Muscle of leg (tissue), 11 donors: ENCODE measurements around the gene ASH1L. TPM values are rescaled to one million over a fixed set of nuclear protein-coding genes. Genes with fewer than 3 reads are reported as not detected.
"Not testable (repeated sequence)": the region's sequence is repeated elsewhere in the genome, so short reads cannot be mapped to it uniquely, and the experiment has no call there.

Experiments used
- DNase-seq: peaks from one replicate; pipeline ENCODE4 v3.0.0; 2013
- H3K27ac ChIP-seq: one replicate; pipeline ENCODE4 v1.5.1; 2013; ENCODE audit warnings: mild to moderate bottlenecking, low read length, control low read depth
- H3K27me3 ChIP-seq: one replicate; pipeline ENCODE4 v1.6.1; 2013; ENCODE audit warnings: low read length; ENCODE audit not compliant: control insufficient read depth, insufficient read depth
- H3K36me3 ChIP-seq: one replicate; pipeline ENCODE4 v1.6.1; 2013; ENCODE audit warnings: low read length; ENCODE audit not compliant: control insufficient read depth, insufficient read depth
- H3K4me1 ChIP-seq: one replicate; pipeline ENCODE4 v1.6.1; 2013; ENCODE audit warnings: low read length; ENCODE audit not compliant: control insufficient read depth, insufficient read depth
- H3K4me3 ChIP-seq: one replicate; pipeline ENCODE4 v1.5.1; 2013; ENCODE audit warnings: low read length, control low read depth
- H3K9me3 ChIP-seq: replicated peaks from 2 replicates; pipeline ENCODE4 v1.6.1; 2013; ENCODE audit warnings: low read depth, low read length; ENCODE audit not compliant: control insufficient read depth
- WGBS: methylation state at CpG from one replicate; pipeline ENCODE4 v1.1.5; 2013; ENCODE audit warnings: missing lambda C conversion rate; ENCODE audit not compliant: insufficient coverage; 5-methylcytosine and 5-hydroxymethylcytosine counted together
- polyA plus RNA-seq, 8 donors: library from polyadenylated mRNA; unstranded; fragments of 120-200 nt; gene quantifications; one replicate each; pipeline versions ENCODE4 v1.2.1 to v1.2.3, GENCODE V29; 2013; ENCODE audit warnings: inconsistent platforms in 1 of 8, low replicate concordance in 1 of 8; ENCODE audit not compliant: insufficient read length in 8 of 8, insufficient read depth in 1 of 8
- total RNA-seq: library from RNA; stranded (reverse); fragments of 120-200 nt; gene quantifications from one replicate; pipeline ENCODE4 v1.2.4, GENCODE V29; 2013

The ASH1L gene
- total and polyA plus RNA-seq, 9 donors = 18.4 to 31.5 (median 25.1) TPM

DNA sequence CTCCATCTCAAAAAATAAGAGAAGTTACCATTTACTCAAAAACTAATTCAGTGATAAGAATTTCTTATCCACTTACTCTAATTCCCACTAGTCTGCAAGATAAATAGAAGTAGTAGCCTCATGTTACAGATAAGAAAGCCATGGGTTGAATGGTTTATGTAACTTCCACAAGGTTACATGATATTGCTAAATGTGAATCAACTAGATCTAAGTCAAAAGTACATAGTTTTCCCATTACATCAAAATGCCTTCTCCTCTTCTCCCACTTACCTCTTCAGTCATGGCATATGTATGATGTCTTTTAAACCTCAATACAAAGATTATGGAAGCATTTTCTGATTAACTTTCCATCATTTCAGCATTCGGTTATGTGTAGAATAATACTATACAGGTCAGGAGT is 108.5 kb downstream of the ASH1L start:
- H3K4me1 ChIP-seq = no peaks in the 10 kb centered on the region
- H3K4me3 ChIP-seq = no peak overlapping the region
- WGBS = no CpG with 5 or more reads among the region's 1 CpG
- no peak for DNase-seq
- H3K27ac ChIP-seq = no peak overlapping the region
- peaks cover 22% of the 10 kb centered on the region for H3K36me3 ChIP-seq
- H3K27me3 ChIP-seq = no peaks in the 10 kb centered on the region
- H3K9me3 ChIP-seq = no peaks in the 10 kb centered on the region

DNA sequence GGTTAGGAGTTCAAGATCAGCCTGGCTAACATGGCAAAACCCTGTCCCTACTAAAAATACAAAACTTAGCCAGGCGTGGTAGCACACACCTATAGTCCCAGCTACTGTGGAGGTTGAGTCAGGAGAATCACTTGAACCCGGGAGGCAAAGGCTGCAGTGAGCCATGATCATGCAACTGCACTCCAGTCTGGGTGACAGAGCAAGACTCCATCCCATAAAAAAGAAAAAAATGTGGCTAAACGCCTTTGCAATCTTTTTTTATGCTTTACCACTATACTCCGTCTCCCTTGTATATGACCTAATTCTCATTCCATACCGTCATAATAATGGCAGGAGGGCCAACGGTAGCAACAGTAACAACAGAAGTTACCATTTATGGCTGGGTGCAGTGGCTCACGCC is 109.5 kb downstream of the ASH1L start:
- DNase-seq = no peak
- H3K9me3 ChIP-seq = no peaks in the 10 kb centered on the region
- no peak overlapping the region for H3K27ac ChIP-seq
- no peak overlapping the region for H3K4me3 ChIP-seq
- H3K36me3 ChIP-seq = peaks cover 30% of the 10 kb centered on the region
- no peaks in the 10 kb centered on the region for H3K27me3 ChIP-seq
- no peaks in the 10 kb centered on the region for H3K4me1 ChIP-seq
- 75% methylated on average over 2 of the region's 7 CpGs for WGBS

DNA sequence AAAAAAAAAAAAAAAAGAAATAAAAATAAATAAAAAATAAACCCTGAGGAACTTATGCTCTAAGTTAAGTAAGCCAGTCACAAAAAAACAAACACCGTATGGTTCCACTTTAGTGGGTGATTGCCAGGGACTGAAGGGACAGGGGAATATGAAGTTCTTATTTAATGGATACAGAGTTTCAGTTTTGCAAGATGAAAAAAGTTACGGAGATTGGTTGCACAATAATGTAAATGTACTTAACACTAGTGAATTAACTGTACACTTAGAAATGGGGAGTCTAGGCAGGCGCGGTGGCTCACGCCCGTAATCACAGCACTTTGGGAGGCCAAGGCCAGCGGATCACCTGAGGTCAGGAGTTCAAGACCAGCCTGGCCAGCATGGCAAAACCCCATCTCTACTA is 111.4 kb downstream of the ASH1L start:
- no peaks in the 10 kb centered on the region for H3K27me3 ChIP-seq

DNA sequence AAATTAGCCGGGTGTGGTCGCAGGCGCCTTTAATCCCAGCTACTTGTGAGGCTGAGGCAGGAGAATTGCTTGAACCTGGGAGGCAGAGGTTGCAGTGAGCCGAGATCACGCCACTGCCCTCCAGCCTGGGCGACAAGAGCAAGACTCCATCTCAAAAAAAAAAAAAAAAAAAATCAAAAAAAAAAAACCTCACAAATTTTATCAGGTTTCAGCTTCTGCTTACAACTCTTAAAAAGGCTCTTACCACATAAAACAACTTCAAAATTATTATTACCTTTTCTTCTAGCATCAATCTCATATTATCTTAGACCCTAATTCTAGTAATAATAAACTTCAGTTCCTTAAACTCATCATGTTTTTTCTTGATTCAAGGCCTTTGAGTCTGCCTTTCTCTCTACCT is 120.2 kb downstream of the ASH1L start:
- not testable (repeated sequence) for H3K9me3 ChIP-seq, H3K4me3 ChIP-seq, H3K4me1 ChIP-seq, DNase-seq, H3K27me3 ChIP-seq, H3K27ac ChIP-seq
- H3K36me3 ChIP-seq = peaks cover 14% of the 10 kb centered on the region
- WGBS = 100% methylated on average over 1 of the region's 6 CpGs

More for the DNA sequence above, 111.4 kb downstream of the ASH1L start:
- Histone ChIP-seq H3K36me3 (peaks cover 31% of the 10 kb centered on the region), H3K9me3 (no peaks in the 10 kb centered on the region), H3K4me3 (no peak overlapping the region), H3K4me1 (no peaks in the 10 kb centered on the region), H3K27ac (no peak overlapping the region)
- 100% methylated on average over 1 of the region's 7 CpGs for WGBS
- no peak for DNase-seq

DNA sequence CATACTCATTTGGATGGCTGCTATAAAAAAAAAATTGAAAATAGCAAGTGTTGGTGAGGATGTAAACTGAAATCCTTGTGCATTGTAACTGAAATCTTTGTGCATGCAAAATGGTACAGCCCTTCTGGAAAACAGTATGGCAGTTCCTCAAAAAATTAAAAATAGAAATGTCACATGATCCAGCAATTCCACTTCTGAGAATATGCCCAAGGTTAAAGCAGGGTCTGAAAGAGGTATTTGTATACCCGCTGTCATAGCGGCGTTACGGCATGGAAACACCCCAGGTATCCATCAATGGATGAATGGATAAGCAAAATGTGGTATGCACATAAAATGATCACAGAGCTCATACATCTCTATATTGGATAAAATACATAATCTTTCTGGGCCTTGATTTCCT is 125.2 kb downstream of the ASH1L start:
- no peaks in the 10 kb centered on the region for H3K9me3 ChIP-seq
- DNase-seq = no peak
- no CpG with 5 or more reads among the region's 4 CpGs for WGBS
- no peaks in the 10 kb centered on the region for H3K27me3 ChIP-seq
- H3K4me1 ChIP-seq = no peaks in the 10 kb centered on the region
- H3K36me3 ChIP-seq = peaks cover 20% of the 10 kb centered on the region
- H3K4me3 ChIP-seq = no peak overlapping the region
- H3K27ac ChIP-seq = no peak overlapping the region

DNA sequence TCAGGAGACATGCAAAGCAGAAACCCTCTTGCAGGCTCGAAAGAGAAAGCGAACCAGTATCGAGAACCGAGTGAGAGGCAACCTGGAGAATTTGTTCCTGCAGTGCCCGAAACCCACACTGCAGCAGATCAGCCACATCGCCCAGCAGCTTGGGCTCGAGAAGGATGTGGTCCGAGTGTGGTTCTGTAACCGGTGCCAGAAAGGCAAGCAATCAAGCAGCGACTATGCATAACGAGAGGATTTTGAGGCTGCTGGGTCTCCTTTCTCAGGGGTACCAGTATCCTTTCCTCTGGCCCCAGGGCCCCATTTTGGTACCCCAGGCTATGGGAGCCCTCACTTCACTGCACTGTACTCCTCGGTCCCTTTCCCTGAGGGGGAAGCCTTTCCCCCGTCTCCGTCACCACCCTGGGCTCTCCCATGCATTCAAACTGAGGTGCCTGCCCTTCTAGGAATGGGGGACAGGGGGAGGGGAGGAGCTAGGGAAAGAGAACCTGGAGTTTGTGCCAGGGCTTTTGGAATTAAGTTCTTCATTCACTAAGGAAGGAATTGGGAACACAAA is 128.7 kb downstream of the ASH1L start:
- not testable (repeated sequence) for H3K27ac ChIP-seq, H3K9me3 ChIP-seq, H3K27me3 ChIP-seq, H3K4me3 ChIP-seq, H3K4me1 ChIP-seq, DNase-seq
- WGBS = 95% methylated on average over 10 of the region's 14 CpGs
- H3K36me3 ChIP-seq = peaks cover 27% of the 10 kb centered on the region

DNA sequence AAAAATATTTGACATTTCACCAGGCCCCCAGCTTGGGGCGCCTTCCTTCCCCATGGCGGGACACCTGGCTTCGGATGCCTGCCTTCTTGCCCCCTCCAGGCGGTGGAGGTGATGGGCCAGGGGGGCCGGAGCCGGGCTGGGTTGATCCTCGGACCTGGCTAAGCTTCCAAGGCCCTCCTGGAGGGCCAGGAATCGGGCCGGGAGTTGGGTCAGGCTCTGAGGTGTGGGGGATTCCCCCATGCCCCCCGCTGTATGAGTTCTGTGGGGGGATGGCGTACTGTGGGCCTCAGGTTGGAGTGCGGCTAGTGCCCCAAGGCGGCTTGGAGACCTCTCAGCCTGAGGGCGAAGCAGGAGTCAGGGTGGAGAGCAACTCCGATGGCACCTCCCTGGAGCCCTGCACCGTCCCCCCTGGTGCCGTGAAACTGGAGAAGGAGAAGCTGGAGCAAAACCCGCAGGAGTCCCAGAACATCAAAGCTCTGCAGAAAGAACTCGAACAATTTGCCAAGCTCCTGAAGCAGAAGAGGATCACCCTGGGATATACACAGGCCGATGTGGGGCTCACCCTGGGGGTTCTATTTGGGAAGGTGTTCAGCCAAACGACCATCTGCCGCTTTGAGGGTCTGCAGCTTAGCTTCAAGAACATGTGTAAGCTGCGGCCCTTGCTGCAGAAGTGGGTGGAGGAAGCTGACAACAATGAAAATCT is 129.3 kb downstream of the ASH1L start:
- peaks cover 21% of the 10 kb centered on the region for H3K36me3 ChIP-seq
- DNase-seq, H3K9me3 ChIP-seq, H3K27ac ChIP-seq, H3K27me3 ChIP-seq, H3K4me3 ChIP-seq, H3K4me1 ChIP-seq: not testable (repeated sequence)
- WGBS = 81% methylated on average over 16 of the region's 23 CpGs

DNA sequence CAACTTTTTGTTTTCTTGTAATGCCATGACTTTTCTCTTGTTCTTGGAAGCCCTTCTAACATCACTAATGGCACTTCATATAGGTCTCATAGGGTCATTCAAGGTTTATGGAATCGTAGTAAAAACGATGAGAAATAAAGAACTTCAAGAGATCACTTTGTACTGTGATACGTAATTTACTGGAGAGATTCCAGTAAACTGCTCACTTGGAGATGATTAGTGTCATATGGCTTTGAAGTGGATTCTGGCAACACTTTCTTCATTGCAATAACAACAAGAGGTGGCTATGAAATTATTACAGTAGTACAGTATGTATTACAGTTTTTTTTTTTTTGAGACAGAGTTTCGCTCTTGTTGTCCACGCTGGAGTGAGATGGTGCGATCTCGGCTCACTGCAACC is 138.5 kb downstream of the ASH1L start:
- WGBS = 100% methylated on average over 4 of the region's 7 CpGs
- Histone ChIP-seq H3K27me3 (no peaks in the 10 kb centered on the region), H3K4me3 (no peak overlapping the region), H3K9me3 (peaks cover 4% of the 10 kb centered on the region), H3K4me1 (no peaks in the 10 kb centered on the region), H3K27ac (no peak overlapping the region), H3K36me3 (peaks cover 4% of the 10 kb centered on the region)
- no peak for DNase-seq

DNA sequence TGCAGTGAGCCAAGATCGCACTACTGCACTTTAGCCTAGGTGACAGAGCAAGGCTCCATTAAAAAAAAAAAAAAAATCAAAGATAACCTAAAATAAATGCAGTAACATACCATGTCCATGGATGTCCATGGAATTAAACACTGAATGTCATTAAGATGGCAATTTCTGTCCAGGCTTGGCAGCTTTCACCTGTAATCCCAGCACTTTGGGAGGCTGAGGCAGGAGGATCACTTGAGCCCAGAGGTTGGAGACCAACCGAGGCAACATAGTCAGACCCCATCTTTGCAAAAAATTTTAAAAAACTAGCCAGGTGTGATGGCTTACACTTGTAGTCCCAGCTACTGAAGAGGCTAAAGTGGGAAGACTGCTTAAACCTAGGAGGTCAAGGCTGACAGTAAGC is 141.8 kb downstream of the ASH1L start:
- Histone ChIP-seq H3K4me1 (no peaks in the 10 kb centered on the region), H3K36me3 (peaks cover 7% of the 10 kb centered on the region), H3K9me3 (peaks cover 4% of the 10 kb centered on the region), H3K4me3 (no peak overlapping the region), H3K27me3 (no peaks in the 10 kb centered on the region), H3K27ac (no peak overlapping the region)
- WGBS = no CpG with 5 or more reads among the region's 2 CpGs
- no peak for DNase-seq

DNA sequence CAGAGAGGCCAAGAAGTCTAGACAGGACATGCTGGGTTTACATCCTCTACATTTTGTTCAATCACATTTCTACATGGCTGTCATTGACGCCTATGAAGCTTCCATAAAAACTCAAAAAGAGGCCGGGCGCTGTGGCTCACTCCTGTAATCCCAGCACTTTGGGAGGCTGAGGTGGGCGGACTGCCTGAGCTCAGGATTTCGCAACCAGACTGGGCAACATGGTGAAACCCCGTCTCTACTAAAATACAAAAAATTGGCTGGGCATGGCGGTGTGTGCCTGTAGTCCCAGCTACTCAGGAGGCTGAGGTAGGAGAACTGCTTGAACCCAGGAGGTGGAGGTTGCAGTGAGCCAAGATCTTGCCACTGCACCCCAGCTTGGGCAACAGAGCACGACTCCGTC is 150.8 kb downstream of the ASH1L start:
- not testable (repeated sequence) for H3K36me3 ChIP-seq, DNase-seq, H3K9me3 ChIP-seq, H3K4me1 ChIP-seq, H3K4me3 ChIP-seq, H3K27me3 ChIP-seq, H3K27ac ChIP-seq
- WGBS = 91% methylated on average over 5 of the region's 9 CpGs

DNA sequence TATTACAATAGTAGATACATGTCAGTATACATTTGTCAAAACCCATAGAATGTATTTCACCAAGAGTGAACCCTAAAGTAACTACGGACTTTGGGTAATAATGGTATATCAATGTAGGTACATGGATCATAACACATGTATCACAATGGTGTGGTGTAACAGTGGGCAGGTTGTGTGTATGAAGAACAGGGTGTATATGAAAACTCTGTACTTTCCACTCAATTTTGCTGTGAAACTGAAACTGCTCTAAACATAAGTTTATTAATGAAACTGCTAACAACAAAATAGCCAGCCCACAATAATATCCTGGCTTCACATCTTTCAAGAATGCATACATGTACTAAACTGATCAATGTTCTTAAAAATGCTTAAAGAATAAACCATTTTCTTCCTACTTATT is 151.7 kb downstream of the ASH1L start:
- DNase-seq = no peak
- Histone ChIP-seq H3K4me3 (no peak overlapping the region), H3K27me3 (no peaks in the 10 kb centered on the region), H3K9me3 (no peaks in the 10 kb centered on the region), H3K4me1 (no peaks in the 10 kb centered on the region), H3K27ac (no peak overlapping the region), H3K36me3 (peaks cover 9% of the 10 kb centered on the region)
- no CpG with 5 or more reads among the region's 1 CpG for WGBS
